GM18868 (cell line): ENCODE results near the gene PID1.
"Not testable (repeated sequence)": the region's sequence is repeated elsewhere in the genome, so short reads cannot be mapped to it uniquely, and the experiment has no call there.

Experiments
- ATAC-seq: cut with Tn5 transposase; IDR thresholded peaks from one replicate; pipeline ENCODE4 v1.9.1; 2021; ENCODE audit warnings: mild to moderate bottlenecking, moderate library complexity; ENCODE audit not compliant: unreplicated experiment

The PID1 gene

GRCh38 chr2:229084447-229084846 lies 186.6 kb downstream of the PID1 start:
- ATAC-seq: no peak

DNA sequence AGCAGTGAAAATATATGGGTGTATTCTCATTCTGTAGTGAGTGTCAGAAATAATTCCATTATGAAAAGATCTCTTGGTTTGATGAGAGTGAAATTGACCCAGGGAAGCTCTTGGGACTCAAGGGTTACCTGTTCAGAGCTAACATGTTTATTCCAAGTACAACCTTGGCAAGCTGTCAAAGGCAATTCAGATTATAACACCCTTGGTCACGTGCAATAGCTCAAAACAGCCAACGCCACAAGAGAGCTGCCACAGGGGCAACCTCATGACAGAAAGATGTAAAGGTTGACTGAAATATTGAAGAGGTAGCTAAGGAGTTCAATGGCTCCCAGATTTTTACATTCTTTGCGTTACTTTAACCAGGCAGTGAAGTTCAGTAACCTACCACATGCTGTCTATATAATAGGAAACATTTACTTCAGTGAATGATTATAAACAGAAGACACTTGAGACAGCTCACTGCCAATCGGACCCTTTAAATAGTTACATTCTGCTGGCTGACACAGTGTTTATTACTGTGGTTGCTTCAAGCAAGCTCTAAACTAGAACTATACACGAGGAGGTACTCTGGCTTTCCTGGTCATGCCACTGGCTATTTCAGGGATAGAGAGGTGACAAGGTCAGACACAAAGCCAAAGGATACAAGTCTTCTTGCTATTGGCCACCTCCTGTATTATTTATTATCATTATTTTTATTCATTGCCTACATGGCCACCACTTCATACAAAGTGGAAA lies 187.3 kb downstream of the PID1 start:
- no peak for ATAC-seq

DNA sequence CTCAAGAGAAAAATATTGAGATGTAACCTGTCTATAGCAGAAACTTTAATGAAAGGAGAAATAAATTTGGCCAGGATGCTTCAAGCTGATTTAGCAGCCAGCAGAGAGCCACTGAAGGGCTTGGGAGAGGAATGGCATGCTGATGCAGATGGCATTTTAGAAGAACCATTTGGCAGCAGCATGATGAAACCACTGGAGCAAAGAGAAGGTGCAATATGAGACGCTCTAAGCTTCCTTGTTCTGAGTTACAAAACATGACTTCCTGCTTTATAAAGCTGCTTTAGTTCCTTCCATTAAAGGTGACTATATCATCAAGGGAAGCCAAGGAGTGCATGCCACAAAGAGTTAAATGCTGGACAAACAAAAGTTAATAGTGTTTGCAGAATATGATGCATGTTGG lies 189.7 kb downstream of the PID1 start:
- no peak for ATAC-seq

- no peak for ATAC-seq
These were observed 190.9 kb downstream of the PID1 start for GRCh38 chr2:229080172-229080571.

GRCh38 chr2:229076886-229077285 lies 194.2 kb downstream of the PID1 start:
- not testable (repeated sequence) for ATAC-seq

- ATAC-seq: no peak
These were observed 197.2 kb downstream of the PID1 start for GRCh38 chr2:229073935-229074334.

DNA sequence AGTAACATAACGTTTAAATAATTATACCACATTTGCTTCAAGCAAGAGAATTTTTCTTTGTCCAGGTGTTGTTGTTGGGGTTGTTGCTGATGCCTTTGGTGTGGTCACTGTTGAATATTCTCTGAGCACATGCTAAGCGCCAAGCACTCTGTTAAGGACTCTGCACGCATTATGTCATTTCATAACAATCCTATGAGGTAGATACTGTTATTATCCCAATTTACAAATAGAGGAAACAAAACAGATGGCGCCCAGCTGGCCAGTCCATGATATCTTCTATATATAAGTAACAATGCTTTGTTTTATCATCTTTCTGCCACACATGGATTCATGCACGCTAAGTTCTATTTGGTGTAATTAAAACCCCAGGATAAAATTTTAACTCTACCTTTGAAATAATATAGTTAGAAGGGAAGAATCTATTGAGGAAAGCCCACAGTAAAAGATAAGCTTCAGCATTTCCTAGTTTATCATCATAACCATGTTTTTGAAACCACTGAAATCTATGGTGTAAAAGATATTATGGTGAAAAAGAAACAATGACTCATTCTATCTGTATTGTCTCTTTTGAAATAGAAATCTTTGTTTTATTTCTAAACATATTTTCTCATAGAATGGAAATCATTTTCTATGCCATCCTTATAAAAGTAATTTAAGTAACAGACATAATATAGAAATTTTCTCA lies 199.7 kb downstream of the PID1 start:
- ATAC-seq: no peak

GRCh38 chr2:229066121-229066715 lies 204.9 kb downstream of the PID1 start:
- no peak for ATAC-seq

- ATAC-seq: no peak
These were observed 206.3 kb downstream of the PID1 start for GRCh38 chr2:229064749-229065148.

GRCh38 chr2:229060147-229060546 lies 210.9 kb downstream of the PID1 start:
- no peak for ATAC-seq

GRCh38 chr2:229059331-229060033 lies 211.6 kb downstream of the PID1 start:
- no peak for ATAC-seq

DNA sequence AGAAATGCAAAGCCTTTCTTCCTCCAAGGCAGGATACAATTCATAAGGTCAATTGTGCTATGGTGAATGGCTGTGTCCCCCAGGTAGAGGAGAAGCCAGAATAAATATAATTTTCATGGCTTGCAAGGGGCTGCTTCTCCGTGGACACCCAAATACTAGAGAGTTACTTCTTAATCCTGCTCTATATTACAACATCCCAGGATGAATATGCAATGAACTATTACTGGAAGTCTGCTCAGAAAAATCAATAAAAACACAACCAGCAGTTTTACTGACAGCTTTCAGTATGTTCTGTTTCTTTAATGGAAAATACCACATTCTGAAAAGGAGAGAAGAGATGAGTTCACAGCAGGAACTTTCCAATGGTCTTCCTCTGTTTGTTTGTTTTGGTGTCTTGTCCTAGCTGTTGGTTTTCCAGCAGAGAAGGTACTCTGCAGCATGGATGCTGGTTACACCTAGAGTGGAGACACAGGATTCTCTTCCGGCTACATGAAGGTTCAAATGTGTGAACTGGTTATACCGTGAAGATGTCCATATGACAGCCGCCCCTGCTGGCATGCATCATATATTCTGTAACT lies 213.0 kb downstream of the PID1 start:
- ATAC-seq: no peak

GRCh38 chr2:229054311-229054710 lies 216.8 kb downstream of the PID1 start:
- no peak for ATAC-seq

- ATAC-seq: no peak
These were observed 219.3 kb downstream of the PID1 start for GRCh38 chr2:229051798-229052197.

DNA sequence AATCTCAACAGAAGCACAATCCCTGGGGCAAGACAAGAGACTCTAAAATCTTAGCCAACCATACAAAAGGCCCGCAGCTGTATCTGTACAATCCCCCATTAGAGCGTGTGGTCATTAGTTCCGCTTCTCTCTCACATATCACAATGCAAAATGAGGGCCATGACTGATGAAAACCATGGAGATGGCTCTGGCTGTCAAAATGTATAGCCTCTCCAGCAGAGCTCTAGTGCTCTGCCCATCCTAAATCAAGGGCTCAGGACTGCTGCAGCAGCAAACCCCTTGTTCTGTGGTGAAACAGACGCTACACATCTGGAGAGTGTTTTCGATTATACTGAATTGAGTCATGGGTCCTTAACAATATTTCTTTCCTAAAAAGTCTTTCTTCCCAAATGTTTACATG lies 221.0 kb downstream of the PID1 start:
- no peak for ATAC-seq

DNA sequence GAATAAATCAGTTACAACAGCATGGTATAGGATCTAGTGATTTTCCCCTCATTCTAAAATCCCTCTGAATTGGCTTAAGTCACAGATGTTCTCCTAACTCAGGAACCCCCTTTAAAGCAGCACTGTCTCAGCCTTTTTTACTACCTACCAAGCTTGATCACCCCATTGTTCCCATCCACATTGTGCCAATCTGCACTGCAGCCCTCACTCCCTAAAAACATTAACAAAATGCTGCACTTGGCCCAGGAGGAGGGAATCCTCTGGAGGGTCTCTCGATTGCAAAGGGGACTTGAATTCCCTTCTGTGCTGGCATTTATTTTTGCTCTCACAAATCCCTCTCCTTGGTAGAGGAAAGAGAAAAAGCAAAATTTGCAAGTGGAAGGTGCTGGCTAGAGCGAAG lies 223.0 kb downstream of the PID1 start:
- ATAC-seq: no peak

DNA sequence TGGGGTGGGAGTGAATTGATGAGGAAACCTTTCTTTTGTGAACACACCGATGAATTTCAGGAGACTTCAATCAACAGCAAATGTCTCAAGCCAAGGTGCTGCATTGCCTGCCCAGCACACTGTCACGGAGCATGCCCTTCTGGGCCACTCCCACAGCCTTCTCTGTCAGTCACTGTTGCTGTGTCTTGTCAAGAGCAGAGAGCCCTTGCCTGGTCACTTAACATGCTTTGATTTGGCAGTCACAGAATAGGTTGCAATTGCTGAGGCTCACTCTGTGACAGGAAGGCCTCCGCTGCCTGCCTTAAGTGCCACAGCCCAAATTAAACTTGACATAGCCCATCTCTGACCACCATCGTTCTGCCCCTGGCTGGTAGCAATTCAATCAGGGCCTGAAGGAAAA lies 225.4 kb downstream of the PID1 start:
- ATAC-seq: no peak

DNA sequence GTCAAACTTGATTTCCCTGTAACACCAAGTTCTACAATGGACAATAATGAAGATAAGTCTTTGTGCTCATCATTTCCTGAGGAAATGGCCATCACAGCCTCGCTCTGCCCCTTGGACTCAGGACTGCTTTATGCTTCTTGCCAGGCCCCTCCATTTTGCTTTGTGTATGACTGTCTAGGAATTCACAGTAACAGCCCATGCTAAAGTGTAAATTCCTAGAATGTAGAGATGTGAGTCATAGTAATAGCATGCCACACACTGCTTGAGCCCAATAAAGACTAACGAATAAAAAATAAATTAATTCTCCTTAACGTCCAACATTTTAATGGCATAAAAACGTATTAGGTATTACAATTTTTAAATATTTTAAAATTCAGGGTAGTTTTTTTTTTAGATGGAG lies 226.5 kb downstream of the PID1 start:
- no peak for ATAC-seq

DNA sequence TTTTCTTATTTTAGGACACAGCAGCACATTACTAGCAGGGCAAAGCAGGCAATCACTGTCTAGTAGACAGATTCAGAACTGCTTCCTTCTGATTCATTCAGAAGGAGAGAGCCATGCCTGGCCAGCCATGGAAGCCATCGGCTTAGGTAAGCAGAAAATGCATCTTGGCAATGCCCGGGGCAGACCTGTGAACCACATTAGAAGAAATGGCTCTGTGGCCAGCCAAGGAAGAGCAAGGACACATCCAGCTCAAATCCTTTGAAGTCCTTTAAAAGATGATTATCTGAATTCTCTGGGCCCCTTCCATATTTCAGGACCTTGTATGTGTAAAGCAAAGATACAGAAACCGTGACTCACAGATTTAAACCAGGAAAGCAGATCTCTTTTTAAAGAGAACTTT lies 227.4 kb downstream of the PID1 start:
- no peak for ATAC-seq

GRCh38 chr2:229042349-229042748 lies 228.7 kb downstream of the PID1 start:
- no peak for ATAC-seq

DNA sequence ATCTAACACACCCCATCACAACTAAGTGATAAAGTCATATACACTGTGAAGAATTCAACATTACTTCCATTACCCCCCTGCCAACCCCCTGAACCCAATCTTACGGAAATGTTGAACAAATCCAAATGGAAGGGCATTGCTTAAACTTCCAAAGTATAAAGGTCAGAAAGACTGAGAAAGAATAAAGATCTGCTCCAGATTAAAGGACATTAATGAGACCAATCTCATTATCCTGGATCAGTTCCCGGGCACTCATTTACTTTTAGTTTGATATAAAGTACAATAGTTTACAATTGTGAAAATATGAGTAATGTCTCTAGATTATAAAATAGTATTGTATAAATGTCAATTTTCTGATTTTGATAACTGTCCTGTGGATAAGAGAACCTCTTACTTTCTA lies 229.4 kb downstream of the PID1 start:
- no peak for ATAC-seq
